Activated CD8-positive, alpha-beta memory T cell treated with anti-CD3 and anti-CD28 coated beads for 36 hours (primary cell): ENCODE data around the gene SLC22A15. TPM values are rescaled to one million over a fixed set of nuclear protein-coding genes. Genes with fewer than 3 reads are reported as not detected.

Source experiments
- CTCF ChIA-PET: fragments of 350-600 bp; sonication (Branson Sonifier 250); formaldehyde crosslinking; loops from one replicate; lab custom pipeline; 2021; ENCODE audit warnings: antibody characterized with exemption; lab: Charles Lee
- POLR2A ChIA-PET: fragments of 350-600 bp; sonication (Branson Sonifier 250); formaldehyde crosslinking; loops from one replicate; lab custom pipeline; 2021; ENCODE audit warnings: antibody characterized with exemption; lab: Charles Lee
- total RNA-seq, 2 experiments: library from RNA; stranded (reverse); gene quantifications; one replicate each; pipeline ENCODE4 v1.2.3, GENCODE V29; 2021

The SLC22A15 gene
- total RNA-seq, 2 experiments from 2014 or later, result 0.65 to 1.1 TPM

DNA sequence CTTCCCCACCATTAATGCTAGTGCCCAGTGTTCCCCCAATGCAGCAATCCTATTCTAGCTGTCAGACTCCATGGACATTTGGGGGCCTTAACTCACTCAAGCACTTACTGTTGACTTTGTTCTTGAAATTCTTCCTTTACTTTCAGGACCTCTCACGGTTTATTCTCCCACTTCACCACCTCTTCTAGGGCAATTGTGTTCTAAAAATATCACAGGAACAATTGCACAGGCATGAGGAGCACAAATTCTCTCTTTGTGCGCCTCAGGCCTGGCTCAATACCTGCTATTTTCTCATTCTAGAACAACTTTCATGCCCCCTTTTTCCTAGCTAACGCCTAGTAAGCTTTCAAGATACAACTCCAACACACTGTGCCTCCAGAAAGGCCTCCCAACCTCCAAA is 142.2 kb downstream of the SLC22A15 start:
- ChIA-PET POLR2A (no interaction called here), CTCF (no interaction called here)

Other genes starting within 250 kb of the SLC22A15 start
- not detected for gene CASQ2, start 207.8 kb upstream of the SLC22A15 start, total RNA-seq
- gene NHLH2, start 135.4 kb upstream of the SLC22A15 start, total RNA-seq, result not detected
- not detected for gene MAB21L3, start 134.9 kb downstream of the SLC22A15 start, total RNA-seq